CD4-positive, alpha-beta T cell (primary cell): ENCODE measurements around the gene PAQR9. TPM values are rescaled to one million over a fixed set of nuclear protein-coding genes. Genes with fewer than 3 reads are reported as not detected.
A peak's percentile ranks its signal among the peaks of the same experiment; 100 is the strongest.

Experiments used
- ATAC-seq: fragments of 200-7000 bp; cut with Tn5 transposase; one replicate; pipeline ENCODE4 v1.10.0; 2022; ENCODE audit warnings: mild to moderate bottlenecking; ENCODE audit not compliant: poor library complexity
- CTCF ChIA-PET: fragments of 350-600 bp; sonication (Branson Sonifier 250); formaldehyde crosslinking; loops from one replicate; lab custom pipeline; 2021; ENCODE audit warnings: antibody characterized with exemption, inconsistent platforms; lab: Charles Lee
- POLR2A ChIA-PET: fragments of 350-600 bp; sonication (Branson Sonifier 250); formaldehyde crosslinking; loops from one replicate; lab custom pipeline; 2021; ENCODE audit warnings: antibody characterized with exemption, inconsistent platforms; lab: Charles Lee
- DNase-seq, 14 experiments: peaks; one replicate each; pipeline ENCODE4 v3.0.0-alpha.2; 2013 to 2020; ENCODE audit warnings: mixed read lengths in 2 of 14
- H3K27ac ChIP-seq, 2 donors: one replicate each; pipeline versions ENCODE4 v1.5.1 to v1.7.0; 2013; ENCODE audit warnings: low read length in 2 of 2, low read depth in 1 of 2, mild to moderate bottlenecking in 1 of 2
- H3K27me3 ChIP-seq, 2 experiments: 1 replicate in 1 of 2; 2 replicates in 1 of 2; pipeline versions ENCODE4 v1.6.1 to v1.7.0; 2013; ENCODE audit warnings: low read length in 2 of 2, control low read depth in 1 of 2, mild to moderate bottlenecking in 1 of 2, moderate library complexity in 1 of 2; ENCODE audit not compliant: insufficient read depth in 2 of 2, control insufficient read depth in 1 of 2
- H3K36me3 ChIP-seq: one replicate; pipeline ENCODE4 v1.6.1; 2013; ENCODE audit warnings: low read length, control low read depth; ENCODE audit not compliant: insufficient read depth
- H3K4me1 ChIP-seq: one replicate; pipeline ENCODE4 v1.6.1; 2013; ENCODE audit warnings: low read length, control low read depth; ENCODE audit not compliant: insufficient read depth
- H3K4me3 ChIP-seq: one replicate; pipeline ENCODE4 v1.5.1; 2013; ENCODE audit warnings: mild to moderate bottlenecking, low read length, moderate library complexity
- H3K9me3 ChIP-seq, 2 experiments: 1 replicate in 1 of 2; 2 replicates in 1 of 2; pipeline versions ENCODE4 v1.6.1 to v1.7.0; 2013; ENCODE audit warnings: low read length in 2 of 2, mild to moderate bottlenecking in 2 of 2, control low read depth in 1 of 2, moderate library complexity in 1 of 2; ENCODE audit not compliant: control insufficient read depth in 1 of 2, insufficient read depth in 1 of 2
- H3K27ac Mint-ChIP-seq: one replicate; pipeline ENCODE4 v1.8.0; 2020; ENCODE audit warnings: mixed read lengths
- H3K27me3 Mint-ChIP-seq: one replicate; pipeline ENCODE4 v1.8.0; 2021; ENCODE audit warnings: mixed read lengths
- H3K36me3 Mint-ChIP-seq: one replicate; pipeline ENCODE4 v1.8.0; 2021; ENCODE audit warnings: low read depth, mixed read lengths
- H3K4me1 Mint-ChIP-seq: one replicate; pipeline ENCODE4 v1.8.0; 2021; ENCODE audit warnings: low read depth, mixed read lengths
- H3K4me3 Mint-ChIP-seq: one replicate; pipeline ENCODE4 v1.8.0; 2020; ENCODE audit warnings: mild to moderate bottlenecking, mixed read lengths
- H3K9me3 Mint-ChIP-seq: one replicate; pipeline ENCODE4 v1.8.0; 2020; ENCODE audit warnings: mixed read lengths
- intact Hi-C, 2 experiments: fragments of 100-400 bp; cut with DNase I in 1 of 2; cut with micrococcal nuclease in 1 of 2; formaldehyde crosslinking; loops; one replicate each; pipeline versions ENCODE4 v1.15.1 to v1.9.0; 2023 to 2025; cut with DNase I, micrococcal nuclease
- total RNA-seq, 174 experiments: library from RNA in 2 of 174; stranded (reverse) in 2 of 174; gene quantifications; one replicate each; pipeline ENCODE4 v1.2.3 and lab custom pipeline; 2021 to 2026
- TF ChIP-seq, protein P1 (sequence below): fragments of 200-600 bp; IDR thresholded peaks from one replicate; pipeline ENCODE4 v1.8.0; 2022; ENCODE audit warnings: antibody characterized with exemption, mild to moderate bottlenecking

PAQR9 gene
- total RNA-seq, 2 experiments from 2014 or later, result not detected

GRCh38 chr3:142934887-142935269 is 28.6 kb downstream of the PAQR9 start:
- Histone ChIP-seq H3K4me3 (no peak overlapping the region), H3K4me1 (no peaks in the 10 kb centered on the region), H3K27ac (no peak overlapping the region), H3K36me3 (no peaks in the 10 kb centered on the region), H3K27me3 (no peaks in the 10 kb centered on the region), H3K9me3 (no peaks in the 10 kb centered on the region)
- POLR2A ChIA-PET, result no interaction called here
- Mint-ChIP-seq H3K4me1 (no peaks in the 10 kb centered on the region), H3K4me3 (no peak overlapping the region), H3K27me3 (peaks cover 10% of the 10 kb centered on the region), H3K9me3 (no peaks in the 10 kb centered on the region), H3K36me3 (no peaks in the 10 kb centered on the region), H3K27ac (no peak overlapping the region)
- DNase-seq (no peak), ATAC-seq (no peak)
- TF ChIP-seq, protein P1, sequence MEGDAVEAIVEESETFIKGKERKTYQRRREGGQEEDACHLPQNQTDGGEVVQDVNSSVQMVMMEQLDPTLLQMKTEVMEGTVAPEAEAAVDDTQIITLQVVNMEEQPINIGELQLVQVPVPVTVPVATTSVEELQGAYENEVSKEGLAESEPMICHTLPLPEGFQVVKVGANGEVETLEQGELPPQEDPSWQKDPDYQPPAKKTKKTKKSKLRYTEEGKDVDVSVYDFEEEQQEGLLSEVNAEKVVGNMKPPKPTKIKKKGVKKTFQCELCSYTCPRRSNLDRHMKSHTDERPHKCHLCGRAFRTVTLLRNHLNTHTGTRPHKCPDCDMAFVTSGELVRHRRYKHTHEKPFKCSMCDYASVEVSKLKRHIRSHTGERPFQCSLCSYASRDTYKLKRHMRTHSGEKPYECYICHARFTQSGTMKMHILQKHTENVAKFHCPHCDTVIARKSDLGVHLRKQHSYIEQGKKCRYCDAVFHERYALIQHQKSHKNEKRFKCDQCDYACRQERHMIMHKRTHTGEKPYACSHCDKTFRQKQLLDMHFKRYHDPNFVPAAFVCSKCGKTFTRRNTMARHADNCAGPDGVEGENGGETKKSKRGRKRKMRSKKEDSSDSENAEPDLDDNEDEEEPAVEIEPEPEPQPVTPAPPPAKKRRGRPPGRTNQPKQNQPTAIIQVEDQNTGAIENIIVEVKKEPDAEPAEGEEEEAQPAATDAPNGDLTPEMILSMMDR, result no peak
- CTCF ChIA-PET, result no interaction called here
- intact Hi-C loops, result no loop called here

DNA sequence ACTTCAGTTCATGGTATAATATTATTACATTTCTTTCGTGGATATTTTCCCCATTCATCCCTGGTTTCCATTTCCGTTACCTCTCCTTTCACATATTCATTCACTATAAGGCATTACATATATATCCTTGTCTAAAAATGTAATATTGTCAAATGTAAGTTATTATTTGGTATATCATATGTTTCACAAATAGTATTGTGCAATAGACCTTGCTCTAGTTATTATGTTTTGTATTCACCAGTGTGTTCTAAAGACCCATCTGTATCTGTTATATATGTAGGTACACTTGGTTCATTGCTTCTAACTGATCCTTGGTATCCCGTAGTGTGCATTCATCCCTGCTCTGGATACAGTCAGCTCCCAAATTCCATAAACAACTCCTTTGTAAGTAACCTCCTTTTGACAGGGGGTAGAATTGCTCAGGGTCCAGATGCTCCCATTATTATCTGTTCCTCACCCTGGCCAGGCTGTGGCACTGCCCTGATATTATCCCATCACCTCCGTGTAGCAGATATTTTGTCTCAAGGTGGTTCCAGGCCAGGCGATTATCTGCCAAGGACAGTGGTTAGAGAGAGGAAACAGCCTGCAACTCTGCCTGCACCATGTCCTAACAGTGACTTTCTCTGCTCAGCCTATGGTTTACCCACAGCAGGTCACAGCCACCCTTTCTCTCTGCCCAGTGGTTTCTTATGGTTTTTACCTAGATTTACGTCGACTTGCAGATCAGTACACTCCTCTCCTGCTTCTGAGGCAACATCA is 29.2 kb downstream of the PAQR9 start:
- H3K36me3 ChIP-seq, result no peaks in the 10 kb centered on the region
- ATAC-seq (no peak), DNase-seq (no peak)
- H3K27me3 ChIP-seq, result no peaks in the 10 kb centered on the region
- no peaks in the 10 kb centered on the region for H3K9me3 Mint-ChIP-seq
- TF ChIP-seq, protein P1, result no peak
- no peak overlapping the region for H3K4me3 ChIP-seq
- intact Hi-C loops, result no loop called here
- CTCF ChIA-PET, result no interaction called here
- no peak overlapping the region for H3K4me3 Mint-ChIP-seq
- no peaks in the 10 kb centered on the region for H3K9me3 ChIP-seq
- H3K27me3 Mint-ChIP-seq, result peaks cover 10% of the 10 kb centered on the region
- H3K4me1 Mint-ChIP-seq, result no peaks in the 10 kb centered on the region
- H3K36me3 Mint-ChIP-seq, result no peaks in the 10 kb centered on the region
- H3K27ac Mint-ChIP-seq, result no peak overlapping the region
- H3K27ac ChIP-seq, result no peak overlapping the region
- POLR2A ChIA-PET, result no interaction called here
- no peaks in the 10 kb centered on the region for H3K4me1 ChIP-seq

DNA sequence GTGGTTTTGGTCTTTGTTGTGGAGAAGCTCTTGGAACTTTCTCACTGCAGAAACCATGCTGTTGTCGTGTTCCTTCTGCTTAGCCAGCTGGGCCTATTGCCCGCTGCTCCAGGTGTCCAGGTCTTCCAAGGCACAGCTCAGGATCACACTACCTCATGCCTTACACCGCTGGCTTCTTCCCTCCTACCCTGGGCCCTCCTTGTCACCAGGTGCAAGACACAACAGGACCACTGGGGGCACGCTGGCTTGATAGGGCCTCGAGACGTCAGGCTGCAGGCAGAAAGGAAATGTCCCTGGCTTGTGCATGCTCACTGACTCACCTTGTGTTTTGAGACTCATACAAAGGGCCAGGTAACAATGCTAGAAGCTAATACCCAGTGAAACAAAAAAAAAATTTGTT is 32.3 kb downstream of the PAQR9 start:
- Mint-ChIP-seq H3K9me3 (no peaks in the 10 kb centered on the region), H3K4me1 (no peaks in the 10 kb centered on the region), H3K4me3 (no peak overlapping the region), H3K27ac (no peak overlapping the region), H3K36me3 (no peaks in the 10 kb centered on the region), H3K27me3 (peaks cover 29% of the 10 kb centered on the region)
- Histone ChIP-seq H3K27me3 (peaks cover 0 to 5% of the 10 kb centered on the region in 2 experiments), H3K27ac (no peak overlapping the region), H3K4me3 (no peak overlapping the region), H3K9me3 (no peaks in the 10 kb centered on the region), H3K36me3 (no peaks in the 10 kb centered on the region), H3K4me1 (no peaks in the 10 kb centered on the region)
- ChIA-PET POLR2A (no interaction called here), CTCF (no interaction called here)
- peak in 2 of 14 experiments; percentile 24 to 30 for DNase-seq
- TF ChIP-seq, protein P1, result no peak
- intact Hi-C loops, result no loop called here
- ATAC-seq, result peak; percentile 44
